T-helper 1 cell (primary cell): ENCODE data around the gene TTYH3.

Source experiments
- DNase-seq, 5 donors: peaks; one replicate each; pipeline ENCODE4 v3.0.0-alpha.2; 2012 to 2020

The TTYH3 gene

DNA sequence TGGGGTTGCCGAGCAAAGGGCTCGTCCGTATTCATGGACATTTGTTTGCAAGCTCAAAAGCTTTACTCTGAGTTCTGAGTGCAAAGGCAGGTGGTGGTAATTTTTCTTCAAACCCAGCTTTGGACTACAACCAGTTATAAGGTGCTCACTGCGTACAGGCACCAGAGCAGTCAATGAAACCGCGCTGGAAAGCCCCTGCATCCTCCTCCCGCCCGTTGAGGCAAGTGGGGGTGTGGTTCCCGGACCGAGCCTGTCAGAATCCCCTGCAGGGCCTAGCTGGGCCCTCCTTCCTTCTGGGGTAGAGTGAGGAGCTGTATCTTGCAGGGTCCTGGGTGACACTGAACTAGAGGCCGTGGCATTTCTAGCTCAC, 78.5 kb downstream of the TTYH3 start:
- DNase-seq: peak in 4 of 5 donors; percentile 43 to 61 (median 49)

DNA sequence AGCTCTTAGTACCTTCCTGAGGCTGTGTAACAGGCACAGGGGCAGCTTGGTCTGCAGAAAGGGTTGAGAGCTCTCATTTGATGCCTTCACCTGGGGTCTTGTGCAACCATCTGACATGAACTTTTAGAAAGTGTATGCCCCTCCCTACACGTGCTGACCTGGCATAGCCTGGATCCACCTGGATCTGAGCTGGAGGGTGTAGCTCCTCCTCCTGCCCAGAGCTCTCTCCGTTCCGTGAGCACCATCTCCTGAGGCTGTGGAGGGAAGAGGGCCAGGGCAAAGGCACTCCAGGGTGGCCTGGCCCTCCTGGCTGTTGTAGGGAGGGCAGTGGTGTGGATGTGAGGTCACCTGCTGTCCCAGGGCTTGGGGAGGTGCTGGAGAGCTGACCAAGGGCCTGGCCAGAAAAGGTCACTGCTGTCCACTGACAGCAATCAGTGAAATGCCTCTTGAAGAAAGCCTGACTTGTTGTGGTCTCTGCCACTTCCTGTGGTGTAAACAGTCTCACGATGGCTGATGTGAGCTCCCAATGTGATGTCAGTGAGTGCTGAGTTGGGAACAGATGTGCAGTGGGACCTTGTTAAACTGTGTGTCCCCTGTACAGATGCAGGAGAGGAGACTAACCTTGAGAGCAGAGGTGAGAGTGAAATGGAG, 79.2 kb downstream of the TTYH3 start:
- peak in 3 of 5 donors; percentile 20 to 82 (median 29) for DNase-seq

DNA sequence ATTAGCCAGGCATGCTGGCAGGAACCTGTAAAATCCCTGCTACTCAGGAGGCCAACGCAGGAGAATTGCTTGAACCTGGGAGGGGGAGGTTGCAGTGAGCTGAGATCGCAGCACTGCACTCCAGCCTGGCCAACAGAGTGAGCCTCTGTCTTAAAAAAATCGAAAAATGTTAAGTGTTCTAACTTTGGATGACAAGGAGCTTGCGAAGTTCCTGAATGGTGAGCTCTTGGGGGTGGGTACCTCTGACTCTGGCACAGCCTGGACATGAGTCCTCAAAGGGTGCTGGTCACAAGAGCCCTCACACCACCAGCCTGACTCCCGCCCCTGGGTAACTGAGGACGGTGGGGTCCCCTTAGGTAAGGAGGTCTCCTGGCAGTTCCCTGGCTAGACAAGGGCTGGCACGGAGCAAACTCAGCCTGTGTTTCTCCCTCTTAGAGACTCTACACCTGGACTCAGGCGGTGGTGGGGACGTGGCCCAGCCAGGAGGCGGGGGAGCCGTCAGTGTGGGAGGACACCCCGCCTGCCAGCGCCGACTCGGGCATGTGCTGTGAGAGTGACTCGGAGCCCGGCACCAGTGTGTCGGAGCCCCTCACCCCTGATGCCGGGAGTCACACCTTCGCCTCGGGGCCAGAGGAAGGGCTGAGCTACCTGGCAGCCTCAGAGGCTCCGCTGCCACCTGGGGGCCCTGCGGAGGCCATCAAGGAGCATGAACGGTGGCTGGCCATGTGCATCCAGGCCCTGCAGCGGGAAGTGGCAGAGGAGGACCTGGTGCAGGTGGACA, 80.3 kb downstream of the TTYH3 start:
- no peak for DNase-seq

DNA sequence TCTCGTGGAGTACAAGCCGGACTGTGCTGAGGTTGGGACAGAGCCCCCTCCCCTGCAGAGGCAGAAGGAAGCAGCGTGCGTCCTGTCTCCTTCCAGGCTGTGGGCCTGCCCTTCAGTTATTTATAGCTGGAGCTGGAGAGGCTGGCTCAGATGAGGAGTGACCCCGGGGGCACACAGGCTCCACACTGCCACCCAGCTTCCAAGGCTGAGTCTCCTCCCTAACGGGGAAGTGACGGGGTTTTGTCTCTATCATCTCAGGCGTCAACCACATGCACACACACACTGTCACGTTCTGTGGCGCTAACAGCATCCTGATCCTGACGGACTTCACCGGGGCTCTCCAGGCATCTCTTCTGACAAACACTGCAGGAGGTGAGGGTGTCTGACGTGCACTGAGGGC, 81.6 kb downstream of the TTYH3 start:
- no peak for DNase-seq

DNA sequence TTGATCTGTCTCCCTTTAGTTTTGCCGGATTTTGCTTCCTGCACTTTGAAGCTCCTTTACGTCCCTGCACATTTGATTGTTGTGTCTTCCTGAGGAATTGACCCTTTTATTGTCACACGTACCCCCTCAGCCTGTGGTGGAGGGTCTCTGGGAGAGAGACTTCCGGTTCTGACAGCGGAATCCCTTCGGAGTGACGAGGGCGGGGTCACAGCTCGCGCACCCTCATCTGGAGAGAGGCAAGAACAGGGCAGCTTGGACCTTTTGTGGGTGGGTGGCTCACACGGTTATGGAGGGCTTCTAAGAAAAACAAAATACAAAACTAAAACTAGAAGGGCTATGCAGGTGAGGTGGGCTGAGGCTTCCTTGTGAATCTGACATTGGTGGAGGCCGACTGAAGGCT, 82.2 kb downstream of the TTYH3 start:
- no peak for DNase-seq
